ENCODE data around the gene ANKRD61. TPM values are rescaled to one million over a fixed set of nuclear protein-coding genes. Genes with fewer than 3 reads are reported as not detected.

Gene ANKRD61
- polyA plus RNA-seq, 1 of the 3 experiments (the other 2 are of a cell fraction): 0.53 TPM

GRCh38 chr7:6035165-6035564 lies 4.0 kb downstream of the ANKRD61 start:
- peaks cover 42% of the 10 kb centered on the region for H3K79me2 ChIP-seq (ENCODE audit: insufficient read depth)
- H2AFZ ChIP-seq (ENCODE audit: low read depth): no peak overlapping the region
- ChIA-PET POLR2A (no interaction called here), CTCF (interaction anchor here (0.6 to 1.3 kb wide), 4 partner anchors 9 to 288 kb away, joined by 3 to 4 read pairs (median 4); no protein-coding TSS in a partner anchor)
- H3K9me2 ChIP-seq: no peaks in the 10 kb centered on the region
- peaks cover 65 to 68% of the 10 kb centered on the region in 2 experiments for H3K36me3 ChIP-seq (replicated peaks in 1 of 2; ENCODE audit: control insufficient read depth in 1 of 2, insufficient read depth in 2 of 2, low read length in 1 of 2)
- peaks cover 10% of the 10 kb centered on the region for H3F3A ChIP-seq (replicated peaks; ENCODE audit: insufficient read depth)
- H3K4me3 ChIP-seq (ENCODE audit: low read depth in 2 of 2, low read length in 1 of 2): no peak overlapping the region
- H3K9ac ChIP-seq: no peak overlapping the region
- no peak overlapping the region for H3K27ac ChIP-seq (ENCODE audit: low read depth in 2 of 2, low read length in 1 of 2)
- H3K27me3 ChIP-seq (ENCODE audit: insufficient read depth): no peaks in the 10 kb centered on the region
- DNase-seq: no peak
- no peaks in the 10 kb centered on the region; a peak in 1 of 4 replicates for H3K4me1 ChIP-seq (ENCODE audit: control insufficient read depth in 1 of 2, insufficient read depth in 2 of 2, low read depth in 1 of 2, low read length in 1 of 2)
- no peak overlapping the region for H3K4me2 ChIP-seq
- WGBS (ENCODE audit: low lambda C conversion rate): 97% methylated on average over 10 of the region's 10 CpGs
- no peaks in the 10 kb centered on the region for H3K9me3 ChIP-seq
- no peak for TF ChIP-seq GATA2 (CRISPR knock-in tag; IDR thresholded peaks at IDR 0.05)
- no peak for TF ChIP-seq USF1 (IDR thresholded peaks at IDR 0.05; ENCODE audit: borderline replicate concordance, low read depth)
- TF ChIP-seq POLR2AphosphoS5 (IDR thresholded peaks at IDR 0.05; ENCODE audit: low read depth, low read length): no peak
- TF ChIP-seq TAF1 (IDR thresholded peaks at IDR 0.05; ENCODE audit: borderline replicate concordance, low read depth, low read length): no peak
- no peak for TF ChIP-seq ELF1 (IDR thresholded peaks at IDR 0.05)
- H4K20me1 ChIP-seq (ENCODE audit: insufficient read depth): no peaks in the 10 kb centered on the region

- Histone ChIP-seq H3K27me3 (ENCODE audit: insufficient read depth) (no peaks in the 10 kb centered on the region), H3K4me1 (ENCODE audit: control insufficient read depth in 1 of 2, insufficient read depth in 2 of 2, low read depth in 1 of 2, low read length in 1 of 2) (no peaks in the 10 kb centered on the region; a peak in 1 of 4 replicates), H3K9me2 (no peaks in the 10 kb centered on the region), H3K4me3 (ENCODE audit: low read depth in 2 of 2, low read length in 1 of 2) (no peak overlapping the region), H2AFZ (ENCODE audit: low read depth) (no peak overlapping the region), H4K20me1 (ENCODE audit: insufficient read depth) (no peaks in the 10 kb centered on the region), H3K9me3 (no peaks in the 10 kb centered on the region), H3K27ac (ENCODE audit: low read depth in 2 of 2, low read length in 1 of 2) (no peak overlapping the region), H3K36me3 (replicated peaks in 1 of 2; ENCODE audit: control insufficient read depth in 1 of 2, insufficient read depth in 2 of 2, low read length in 1 of 2) (peaks cover 70 to 72% of the 10 kb centered on the region in 2 experiments), H3K9ac (no peak overlapping the region), H3K79me2 (ENCODE audit: insufficient read depth) (peaks cover 38% of the 10 kb centered on the region), H3K4me2 (no peak overlapping the region), H3F3A (replicated peaks; ENCODE audit: insufficient read depth) (peaks cover 10% of the 10 kb centered on the region)
- TF ChIP-seq ELF1 (IDR thresholded peaks at IDR 0.05) (no peak), RCOR1 (IDR thresholded peaks at IDR 0.05; ENCODE audit: low read length) (no peak)
- DNase-seq: no peak
- WGBS (ENCODE audit: low lambda C conversion rate): 96% methylated on average over 13 of the region's 13 CpGs
- ChIA-PET CTCF (interaction anchor here (0.6 to 1.3 kb wide), 2 partner anchors 9 to 176 kb away, joined by 3 to 4 read pairs; no protein-coding TSS in a partner anchor), POLR2A (no interaction called here)
Observed at GRCh38 chr7:6035686-6036085, 4.5 kb downstream of the ANKRD61 start.

GRCh38 chr7:6049780-6050179 lies 18.6 kb downstream of the ANKRD61 start:
- H2AFZ ChIP-seq (ENCODE audit: low read depth): no peak overlapping the region
- no peaks in the 10 kb centered on the region for H3K4me1 ChIP-seq (ENCODE audit: control insufficient read depth in 1 of 2, insufficient read depth in 2 of 2, low read depth in 1 of 2, low read length in 1 of 2)
- no peak overlapping the region for H3K9ac ChIP-seq
- H4K20me1 ChIP-seq (ENCODE audit: insufficient read depth): 0 out of 2 replicates have a peak, but pooled peaks cover 4% of the 10 kb centered on the region
- H3K4me2 ChIP-seq: no peak overlapping the region
- WGBS (ENCODE audit: low lambda C conversion rate): 89% methylated on average over 4 of the region's 4 CpGs
- H3K9me2 ChIP-seq: no peaks in the 10 kb centered on the region
- DNase-seq: no peak
- H3K79me2 ChIP-seq (ENCODE audit: insufficient read depth): peaks cover 39% of the 10 kb centered on the region
- H3K4me3 ChIP-seq (ENCODE audit: low read depth in 2 of 2, low read length in 1 of 2): no peak overlapping the region
- peaks cover 25% of the 10 kb centered on the region for H3F3A ChIP-seq (replicated peaks; ENCODE audit: insufficient read depth)
- no peaks in the 10 kb centered on the region for H3K9me3 ChIP-seq
- no peak overlapping the region for H3K27ac ChIP-seq (ENCODE audit: low read depth in 2 of 2, low read length in 1 of 2)
- H3K27me3 ChIP-seq (ENCODE audit: insufficient read depth): no peaks in the 10 kb centered on the region
- ChIA-PET CTCF (no interaction called here), POLR2A (no interaction called here)
- H3K36me3 ChIP-seq (replicated peaks in 1 of 2; ENCODE audit: control insufficient read depth in 1 of 2, insufficient read depth in 2 of 2, low read length in 1 of 2): peaks cover 49 to 85% of the 10 kb centered on the region in 2 experiments
- TF ChIP-seq RAD21 (IDR thresholded peaks at IDR 0.05; ENCODE audit: low read length) (no peak), NFIC (IDR thresholded peaks at IDR 0.05; ENCODE audit: borderline replicate concordance) (no peak), MAX (IDR thresholded peaks at IDR 0.05; ENCODE audit: low read depth) (no peak), FOXJ3 (CRISPR knock-in tag; IDR thresholded peaks at IDR 0.05) (no peak), IRF3 (IDR thresholded peaks at IDR 0.05; ENCODE audit: low read depth, low read length) (no peak), TEAD4 (IDR thresholded peaks at IDR 0.05; ENCODE audit: borderline replicate concordance, insufficient read depth) (no peak), SMC3 (IDR thresholded peaks at IDR 0.05; ENCODE audit: low read depth, low read length) (no peak), RXRA (IDR thresholded peaks at IDR 0.05; ENCODE audit: borderline replicate concordance, low read depth) (no peak), CHD2 (IDR thresholded peaks at IDR 0.05; ENCODE audit: low read length, partially characterized antibody) (no peak), USF1 (IDR thresholded peaks at IDR 0.05; ENCODE audit: borderline replicate concordance, low read depth) (no peak), FOSL2 (IDR thresholded peaks at IDR 0.05; ENCODE audit: borderline replicate concordance, low read depth) (no peak), JUND (IDR thresholded peaks at IDR 0.05) (no peak), ZBTB33 (IDR thresholded peaks at IDR 0.05; ENCODE audit: borderline replicate concordance, low read depth) (no peak), POLR2AphosphoS5 (IDR thresholded peaks at IDR 0.05; ENCODE audit: low read depth, low read length) (no peak)
